CD14-positive monocyte (primary cell): Measurements from ENCODE around the gene RGS3. TPM values are rescaled to one million over a fixed set of nuclear protein-coding genes. Genes with fewer than 3 reads are reported as not detected.
A peak's percentile ranks its signal among the peaks of the same experiment; 100 is the strongest.

Experiments used
- DNase-seq, 3 donors: peaks; one replicate each; pipeline ENCODE4 v3.0.0-alpha.2; 2011 to 2022
- H2AFZ ChIP-seq: 2 replicates; pipeline ENCODE4 v1.6.0; 2012; ENCODE audit warnings: mild to moderate bottlenecking, low read depth, low read length, inconsistent platforms; ENCODE audit not compliant: insufficient read depth, poor library complexity, severe bottlenecking
- H3K27ac ChIP-seq, 2 donors: 1 replicate in 1 of 2; 2 replicates in 1 of 2; pipeline ENCODE4 v1.5.1; 2012 to 2013; ENCODE audit warnings: low read length in 2 of 2, control low read depth in 1 of 2, inconsistent platforms in 1 of 2, low read depth in 1 of 2, mild to moderate bottlenecking in 1 of 2
- H3K27me3 ChIP-seq, 2 donors: one replicate each; pipeline versions ENCODE4 v1.6.0 to v1.6.1; 2011 to 2013; ENCODE audit warnings: low read length in 2 of 2; ENCODE audit not compliant: control insufficient read depth in 2 of 2, insufficient read depth in 2 of 2
- H3K36me3 ChIP-seq, 2 donors: replicated peaks in 1 of 2; 1 replicate in 1 of 2; 2 replicates in 1 of 2; pipeline versions ENCODE4 v1.5.1 to v1.6.1; 2012 to 2013; ENCODE audit warnings: low read length in 2 of 2, control low read depth in 1 of 2, inconsistent platforms in 1 of 2, mild to moderate bottlenecking in 1 of 2; ENCODE audit not compliant: insufficient read depth in 2 of 2, control insufficient read depth in 1 of 2
- H3K4me1 ChIP-seq, 2 donors: 1 replicate in 1 of 2; 2 replicates in 1 of 2; pipeline versions ENCODE4 v1.5.1 to v1.6.1; 2012 to 2013; ENCODE audit warnings: low read length in 2 of 2, control low read depth in 1 of 2, inconsistent platforms in 1 of 2, mild to moderate bottlenecking in 1 of 2, moderate library complexity in 1 of 2; ENCODE audit not compliant: insufficient read depth in 2 of 2, control insufficient read depth in 1 of 2
- H3K4me2 ChIP-seq: replicated peaks from 2 replicates; pipeline ENCODE3; 2012; ENCODE audit warnings: low read length, moderate library complexity, mild to moderate bottlenecking; ENCODE audit not compliant: poor library complexity, severe bottlenecking; ENCODE audit errors: extremely low read depth
- H3K4me3 ChIP-seq, 3 experiments: fragments of 200-600 bp in 1 of 3; sonication (generic) in 1 of 3; replicated peaks in 1 of 3; 1 replicate in 2 of 3; 2 replicates in 1 of 3; pipeline ENCODE4 v1.5.1; 2011 to 2013; ENCODE audit warnings: low read length in 3 of 3, mild to moderate bottlenecking in 3 of 3, control low read depth in 2 of 3, low read depth in 2 of 3, inconsistent platforms in 1 of 3, moderate library complexity in 1 of 3
- H3K79me2 ChIP-seq: 2 replicates; pipeline ENCODE4 v1.6.0; 2012; ENCODE audit warnings: mild to moderate bottlenecking, control low read depth, inconsistent platforms, low read length, moderate library complexity; ENCODE audit not compliant: insufficient read depth
- H3K9ac ChIP-seq: 2 replicates; pipeline ENCODE4 v1.6.0; 2017; ENCODE audit warnings: low read length, mild to moderate bottlenecking; ENCODE audit not compliant: insufficient read depth, poor library complexity, severe bottlenecking
- H3K9me3 ChIP-seq, 2 donors: replicated peaks in 1 of 2; 1 replicate in 1 of 2; 2 replicates in 1 of 2; pipeline versions ENCODE4 v1.5.1 to v1.6.1; 2012 to 2013; ENCODE audit warnings: low read length in 2 of 2, control low read depth in 1 of 2; ENCODE audit not compliant: control insufficient read depth in 1 of 2, insufficient read depth in 1 of 2
- H4K20me1 ChIP-seq: 2 replicates; pipeline ENCODE4 v1.6.0; 2012; ENCODE audit warnings: mild to moderate bottlenecking, low read length, control low read depth, moderate library complexity; ENCODE audit not compliant: insufficient read depth
- H3K27ac Mint-ChIP-seq, 7 donors: one replicate each; pipeline ENCODE4 v1.8.0; 2020; ENCODE audit warnings: mild to moderate bottlenecking in 7 of 7, mixed read lengths in 7 of 7, moderate library complexity in 6 of 7, inconsistent platforms in 2 of 7
- H3K27me3 Mint-ChIP-seq, 3 donors: one replicate each; pipeline ENCODE4 v1.8.0; 2021 to 2022; ENCODE audit warnings: low read depth in 3 of 3, mild to moderate bottlenecking in 3 of 3, mixed read lengths in 3 of 3, moderate library complexity in 3 of 3, inconsistent platforms in 1 of 3
- H3K36me3 Mint-ChIP-seq, 2 donors: one replicate each; pipeline ENCODE4 v1.8.0; 2020; ENCODE audit warnings: mixed read lengths in 2 of 2, inconsistent platforms in 1 of 2, mild to moderate bottlenecking in 1 of 2
- H3K4me1 Mint-ChIP-seq: one replicate; pipeline ENCODE4 v1.8.0; 2020; ENCODE audit warnings: mild to moderate bottlenecking, mixed read lengths
- H3K4me3 Mint-ChIP-seq, 2 donors: one replicate each; pipeline ENCODE4 v1.8.0; 2020; ENCODE audit warnings: mild to moderate bottlenecking in 2 of 2, mixed read lengths in 2 of 2, moderate library complexity in 1 of 2
- H3K9me3 Mint-ChIP-seq, 7 donors: one replicate each; pipeline ENCODE4 v1.8.0; 2020 to 2022; ENCODE audit warnings: mixed read lengths in 7 of 7, mild to moderate bottlenecking in 6 of 7, moderate library complexity in 6 of 7, inconsistent platforms in 2 of 7
- CTCF ChIP-seq: fragments of 200-600 bp; IDR thresholded peaks from one replicate; pipeline ENCODE4 v1.8.0; 2022; ENCODE audit warnings: antibody characterized with exemption, mild to moderate bottlenecking
- WGBS: methylation state at CpG from one replicate; pipeline ENCODE4 v1.1.5; 2013; ENCODE audit warnings: missing lambda C conversion rate; ENCODE audit not compliant: insufficient coverage; 5-methylcytosine and 5-hydroxymethylcytosine counted together
- intact Hi-C, 2 donors: fragments of 100-400 bp; cut with micrococcal nuclease; formaldehyde crosslinking; loops; one replicate each; pipeline versions ENCODE4 v1.15.0 to v1.15.1; 2023
- polyA plus RNA-seq, 3 donors: library from polyadenylated mRNA; depleted of rRNA in 1 of 3; unstranded in 2 of 3; stranded (reverse) in 1 of 3; fragments of 300-500 nt in 2 of 3; fragments of >200 nt in 1 of 3; fragmentation: Illumina TruSeq in 2 of 3; gene quantifications; 1 replicate in 2 of 3; 2 replicates in 1 of 3; pipeline ENCODE4 v1.2.3, GENCODE V29; 2012 to 2021

Gene RGS3
- polyA plus RNA-seq, 3 donors, result 9.1 to 16.2 (median 15.8) TPM

GRCh38 chr9:113449376-113449775 lies 14.2 kb upstream of the RGS3 start:
- WGBS, result 0% methylated on average over 1 of the region's 2 CpGs

GRCh38 chr9:113452113-113452605 lies 11.4 kb upstream of the RGS3 start:
- Histone ChIP-seq H3K4me3 (no peak overlapping the region), H2AFZ (no peak overlapping the region), H3K27ac (no peak overlapping the region), H3K79me2 (no peaks in the 10 kb centered on the region), H3K4me2 (no peak overlapping the region), H4K20me1 (no peaks in the 10 kb centered on the region), H3K9me3 (no peaks in the 10 kb centered on the region), H3K9ac (no peak overlapping the region), H3K27me3 (no peaks in the 10 kb centered on the region), H3K4me1 (no peaks in the 10 kb centered on the region), H3K36me3 (no peaks in the 10 kb centered on the region)
- Mint-ChIP-seq H3K9me3 (peaks cover 0 to 1% (median 0%) of the 10 kb centered on the region in 7 donors), H3K4me3 (no peak overlapping the region), H3K36me3 (no peaks in the 10 kb centered on the region), H3K27ac (peak overlapping the region in 1 of 7 donors; percentile 73), H3K27me3 (no peaks in the 10 kb centered on the region), H3K4me1 (peaks cover 17% of the 10 kb centered on the region)
- TF ChIP-seq CTCF, result no peak
- intact Hi-C loops, result no loop called here
- no peak for DNase-seq
- WGBS, result no CpG with 5 or more reads among the region's 4 CpGs

More at GRCh38 chr9:113449376-113449775, 14.2 kb upstream of the RGS3 start:
- Histone ChIP-seq H3K27ac (no peak overlapping the region), H3K4me3 (no peak overlapping the region), H3K9me3 (no peaks in the 10 kb centered on the region), H4K20me1 (no peaks in the 10 kb centered on the region), H2AFZ (no peak overlapping the region), H3K79me2 (no peaks in the 10 kb centered on the region), H3K9ac (no peak overlapping the region), H3K36me3 (no peaks in the 10 kb centered on the region), H3K4me1 (no peaks in the 10 kb centered on the region), H3K4me2 (no peak overlapping the region), H3K27me3 (no peaks in the 10 kb centered on the region)
- Mint-ChIP-seq H3K4me1 (no peaks in the 10 kb centered on the region), H3K27ac (no peak overlapping the region), H3K4me3 (no peak overlapping the region), H3K9me3 (peaks cover 0 to 1% (median 0%) of the 10 kb centered on the region in 7 donors), H3K36me3 (no peaks in the 10 kb centered on the region), H3K27me3 (no peaks in the 10 kb centered on the region)
- intact Hi-C loops, result loop anchor here (5.0 to 10.0 kb wide), 2 partner anchors 135 to 138 kb away; no protein-coding TSS in a partner anchor
- no peak for DNase-seq
- TF ChIP-seq CTCF, result no peak
